ENCODE results near the gene SCML2.

SCML2 gene

GRCh38 chrX:18227458-18227857, 127.0 kb downstream of the SCML2 start:
- TF ChIP-seq CTCF (IDR thresholded peaks at IDR 0.05; ENCODE audit: low read depth, low read length): no peak
- no peak overlapping the region for H3K4me3 ChIP-seq (ENCODE audit: low read depth, low read length)
- DNase-seq (ENCODE audit: low read depth, low spot score): no peak
- in situ Hi-C loops (cut with HindIII; ENCODE audit: low sequenced_read_pairs): no loop called here

GRCh38 chrX:18220786-18221185, 133.7 kb downstream of the SCML2 start, which contains the start of gene BEND2:
Gene BEND2, minus strand, starts transcription at chrX:18220886. Its CDS starts 136 bp downstream, at chrX:18220750.
- no peak for DNase-seq (ENCODE audit: low read depth, low spot score)
- no peak within 1 kb of the TSS for H3K4me3 ChIP-seq (ENCODE audit: low read depth, low read length)
- in situ Hi-C loops (cut with HindIII; ENCODE audit: low sequenced_read_pairs): no loop called here
- no peak for TF ChIP-seq CTCF (IDR thresholded peaks at IDR 0.05; ENCODE audit: low read depth, low read length)

GRCh38 chrX:18210470-18210869, 144.0 kb downstream of the SCML2 start:
- in situ Hi-C loops (cut with HindIII; ENCODE audit: low sequenced_read_pairs): no loop called here
- peak; percentile 22 for DNase-seq (ENCODE audit: low read depth, low spot score)
- no peak for TF ChIP-seq CTCF (IDR thresholded peaks at IDR 0.05; ENCODE audit: low read depth, low read length)

GRCh38 chrX:18206657-18207056, 147.8 kb downstream of the SCML2 start:
- in situ Hi-C loops (cut with HindIII; ENCODE audit: low sequenced_read_pairs): no loop called here
- H3K4me3 ChIP-seq (ENCODE audit: low read depth, low read length): no peak overlapping the region
- no peak for TF ChIP-seq CTCF (IDR thresholded peaks at IDR 0.05; ENCODE audit: low read depth, low read length)
- no peak for DNase-seq (ENCODE audit: low read depth, low spot score)

More at GRCh38 chrX:18210470-18210869, 144.0 kb downstream of the SCML2 start:
- no peak overlapping the region for H3K4me3 ChIP-seq (ENCODE audit: low read depth, low read length)

- no peak overlapping the region for H3K4me3 ChIP-seq (ENCODE audit: low read depth, low read length)
- TF ChIP-seq CTCF (IDR thresholded peaks at IDR 0.05; ENCODE audit: low read depth, low read length): no peak
- in situ Hi-C loops (cut with HindIII; ENCODE audit: low sequenced_read_pairs): no loop called here
- no peak for DNase-seq (ENCODE audit: low read depth, low spot score)
Observed at GRCh38 chrX:18203631-18204030, 150.9 kb downstream of the SCML2 start.

- no peak for DNase-seq (ENCODE audit: low read depth, low spot score)
- in situ Hi-C loops (cut with HindIII; ENCODE audit: low sequenced_read_pairs): no loop called here
- no peak for TF ChIP-seq CTCF (IDR thresholded peaks at IDR 0.05; ENCODE audit: low read depth, low read length)
- H3K4me3 ChIP-seq (ENCODE audit: low read depth, low read length): no peak overlapping the region
Observed at GRCh38 chrX:18194688-18195087, 159.8 kb downstream of the SCML2 start.
